Activated CD8-positive, alpha-beta memory T cell treated with anti-CD3 and anti-CD28 coated beads for 48 hours (primary cell): ENCODE results near the gene PADI2.

ENCODE experiments used
- DNase-seq, 3 experiments: peaks; one replicate each; pipeline ENCODE4 v3.0.0-alpha.2; 2020; ENCODE audit warnings: low read depth in 2 of 3, low spot score in 2 of 3

The PADI2 gene

GRCh38 chr1:17140279-17140678 is 21.0 kb upstream of the PADI2 start:
- DNase-seq: no peak

- no peak for DNase-seq
Observed at GRCh38 chr1:17139637-17140036, 20.4 kb upstream of the PADI2 start.

- DNase-seq: no peak
Observed at GRCh38 chr1:17137441-17137840, 18.2 kb upstream of the PADI2 start.

GRCh38 chr1:17136936-17137335 is 17.7 kb upstream of the PADI2 start:
- no peak for DNase-seq

- DNase-seq: no peak
Observed at GRCh38 chr1:17136145-17136544, 16.9 kb upstream of the PADI2 start.

GRCh38 chr1:17135530-17135929 is 16.3 kb upstream of the PADI2 start:
- DNase-seq: no peak

GRCh38 chr1:17134724-17135123 is 15.5 kb upstream of the PADI2 start:
- DNase-seq: no peak

GRCh38 chr1:17134034-17134433 is 14.8 kb upstream of the PADI2 start:
- no peak for DNase-seq

GRCh38 chr1:17130138-17130635 is 10.9 kb upstream of the PADI2 start:
- no peak for DNase-seq

GRCh38 chr1:17128361-17128760 is 9.1 kb upstream of the PADI2 start:
- DNase-seq: no peak

GRCh38 chr1:17125756-17126237 is 6.5 kb upstream of the PADI2 start:
- DNase-seq: peak; percentile 49 to 95 (median 76)

- DNase-seq: no peak
Observed at GRCh38 chr1:17123196-17124045, 4.2 kb upstream of the PADI2 start.

- DNase-seq: no peak
Observed at GRCh38 chr1:17122521-17123164, 3.4 kb upstream of the PADI2 start.

- no peak for DNase-seq
Observed at GRCh38 chr1:17121881-17122280, 2.6 kb upstream of the PADI2 start.

GRCh38 chr1:17120962-17121837 is 1.9 kb upstream of the PADI2 start:
- no peak for DNase-seq

- DNase-seq: no peak
Observed at GRCh38 chr1:17120481-17120877, 1.2 kb upstream of the PADI2 start.

- DNase-seq: no peak
Observed at GRCh38 chr1:17119773-17120480, 676 bp upstream of the PADI2 start.

GRCh38 chr1:17118706-17119075 is 560 bp downstream of the PADI2 start:
- no peak for DNase-seq

GRCh38 chr1:17118268-17118667 is 983 bp downstream of the PADI2 start:
- DNase-seq: no peak

GRCh38 chr1:17117451-17118265 is 1.6 kb downstream of the PADI2 start:
- no peak for DNase-seq
